ENCODE measurements around the gene CCDC82.

The CCDC82 gene

DNA sequence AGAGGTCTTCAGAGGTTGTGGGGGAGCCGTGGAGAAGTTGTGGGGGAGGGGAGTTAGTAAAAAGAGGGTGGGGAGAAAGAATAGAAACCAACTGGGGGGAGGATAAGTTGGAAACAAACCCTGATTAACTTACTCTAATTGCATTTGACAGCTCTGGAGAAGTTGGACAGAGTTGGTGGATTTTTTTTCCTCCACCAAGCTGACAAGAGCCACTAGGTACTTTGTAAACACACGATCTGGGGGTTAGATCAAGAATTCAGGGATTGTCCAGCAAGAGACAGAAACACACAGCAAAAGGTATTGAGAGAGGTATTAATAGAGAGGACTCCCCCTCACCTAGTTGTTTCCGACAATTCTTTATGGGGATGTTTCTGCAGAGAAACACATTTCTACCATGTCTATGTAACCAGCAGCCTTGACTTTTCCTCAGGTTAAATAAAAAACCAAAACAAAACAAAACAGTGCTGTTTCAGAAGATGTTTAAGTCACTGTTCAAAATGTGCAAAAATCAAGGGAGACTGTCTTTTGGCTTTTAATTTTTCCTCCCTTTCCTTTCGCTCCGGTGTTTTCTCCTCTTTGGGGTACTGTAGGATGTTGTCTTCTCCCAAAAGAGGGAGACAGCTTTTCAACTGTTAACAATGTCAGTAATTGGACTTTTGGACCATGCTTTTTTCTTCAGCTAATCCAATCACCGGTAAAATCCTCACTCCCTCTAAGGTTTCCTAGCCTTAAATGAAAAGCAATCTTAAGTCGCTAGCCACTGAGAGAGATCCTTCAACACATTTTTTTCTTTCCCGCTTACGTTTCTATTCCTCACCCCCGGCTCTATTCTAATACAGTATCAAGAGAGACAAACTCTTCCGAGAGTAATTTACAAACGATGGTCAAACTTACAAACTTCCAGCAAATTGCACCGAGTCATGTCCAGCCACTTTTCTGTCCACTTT, 47.4 kb downstream of the CCDC82 start:
- TF ChIP-seq, protein P1, sequence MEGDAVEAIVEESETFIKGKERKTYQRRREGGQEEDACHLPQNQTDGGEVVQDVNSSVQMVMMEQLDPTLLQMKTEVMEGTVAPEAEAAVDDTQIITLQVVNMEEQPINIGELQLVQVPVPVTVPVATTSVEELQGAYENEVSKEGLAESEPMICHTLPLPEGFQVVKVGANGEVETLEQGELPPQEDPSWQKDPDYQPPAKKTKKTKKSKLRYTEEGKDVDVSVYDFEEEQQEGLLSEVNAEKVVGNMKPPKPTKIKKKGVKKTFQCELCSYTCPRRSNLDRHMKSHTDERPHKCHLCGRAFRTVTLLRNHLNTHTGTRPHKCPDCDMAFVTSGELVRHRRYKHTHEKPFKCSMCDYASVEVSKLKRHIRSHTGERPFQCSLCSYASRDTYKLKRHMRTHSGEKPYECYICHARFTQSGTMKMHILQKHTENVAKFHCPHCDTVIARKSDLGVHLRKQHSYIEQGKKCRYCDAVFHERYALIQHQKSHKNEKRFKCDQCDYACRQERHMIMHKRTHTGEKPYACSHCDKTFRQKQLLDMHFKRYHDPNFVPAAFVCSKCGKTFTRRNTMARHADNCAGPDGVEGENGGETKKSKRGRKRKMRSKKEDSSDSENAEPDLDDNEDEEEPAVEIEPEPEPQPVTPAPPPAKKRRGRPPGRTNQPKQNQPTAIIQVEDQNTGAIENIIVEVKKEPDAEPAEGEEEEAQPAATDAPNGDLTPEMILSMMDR (IDR thresholded peaks at IDR 0.05; ENCODE audit: control insufficient read depth, extremely low read depth, insufficient read depth), result no peak
- no peak for DNase-seq (ENCODE audit: low read depth)
- peak overlapping the region; percentile 58 for H3K4me3 ChIP-seq (ENCODE audit: low read depth, low read length)

DNA sequence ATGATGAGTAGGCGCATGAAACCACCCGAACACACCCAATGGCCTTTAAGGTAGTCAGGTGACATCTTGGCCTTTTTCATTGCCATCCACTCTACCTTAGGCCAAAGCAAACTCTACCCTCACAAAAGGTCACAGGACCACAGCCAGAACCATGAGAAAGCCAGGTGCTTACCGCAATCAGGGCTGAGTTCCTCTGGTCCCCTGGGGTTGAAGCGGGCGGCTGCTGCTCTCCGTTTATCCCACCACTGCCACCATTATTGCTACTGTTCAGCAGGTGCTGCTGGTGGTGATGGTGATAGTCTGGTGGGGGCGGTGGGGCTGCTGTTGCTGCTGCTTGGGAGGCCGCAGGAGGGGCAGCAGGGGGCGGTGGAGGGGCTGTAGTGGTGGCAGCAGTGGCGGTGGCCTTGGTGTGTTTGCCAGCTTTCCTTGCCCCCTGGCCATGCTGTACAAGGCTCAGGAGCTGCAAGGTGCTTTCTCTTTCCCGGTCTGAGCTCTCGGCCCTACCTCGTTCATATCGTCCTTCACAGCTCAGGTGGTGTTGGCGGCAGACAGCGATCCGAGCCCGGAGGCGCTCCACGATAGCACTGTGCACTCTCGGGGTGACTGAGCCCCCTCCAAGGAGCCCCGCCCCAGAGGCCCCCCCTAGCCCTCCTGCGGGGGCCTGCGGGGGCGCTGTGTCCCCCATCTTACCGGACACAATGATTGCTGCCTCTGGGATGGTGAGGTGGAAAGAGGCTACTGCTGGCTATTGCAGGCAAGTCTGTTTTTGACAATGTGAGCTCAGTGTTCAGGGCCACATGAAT, 48.3 kb downstream of the CCDC82 start:
- no peak for DNase-seq (ENCODE audit: low read depth)
- TF ChIP-seq, protein P1 (IDR thresholded peaks at IDR 0.05; ENCODE audit: control insufficient read depth, extremely low read depth, insufficient read depth), result no peak
- no peak overlapping the region for H3K4me3 ChIP-seq (ENCODE audit: low read depth, low read length)

DNA sequence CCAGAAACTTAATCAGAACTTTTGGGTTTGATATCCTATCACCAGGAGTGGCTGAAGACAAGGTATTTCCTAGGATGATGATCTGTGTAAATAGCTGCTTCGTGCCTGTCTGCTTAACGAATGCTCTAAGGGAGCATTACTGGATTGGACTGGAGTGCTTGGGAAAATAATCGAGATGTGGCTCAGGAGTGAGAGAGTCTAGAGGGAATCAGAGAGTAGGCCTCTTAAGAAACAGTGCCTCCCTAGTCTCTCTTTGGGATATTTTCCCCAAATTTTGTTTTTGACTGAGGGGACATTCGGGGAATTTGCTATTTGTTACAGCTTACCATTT, 49.2 kb downstream of the CCDC82 start:
- no peak for DNase-seq (ENCODE audit: low read depth)
- TF ChIP-seq, protein P1 (IDR thresholded peaks at IDR 0.05; ENCODE audit: control insufficient read depth, extremely low read depth, insufficient read depth), result no peak
- no peak overlapping the region for H3K4me3 ChIP-seq (ENCODE audit: low read depth, low read length)

DNA sequence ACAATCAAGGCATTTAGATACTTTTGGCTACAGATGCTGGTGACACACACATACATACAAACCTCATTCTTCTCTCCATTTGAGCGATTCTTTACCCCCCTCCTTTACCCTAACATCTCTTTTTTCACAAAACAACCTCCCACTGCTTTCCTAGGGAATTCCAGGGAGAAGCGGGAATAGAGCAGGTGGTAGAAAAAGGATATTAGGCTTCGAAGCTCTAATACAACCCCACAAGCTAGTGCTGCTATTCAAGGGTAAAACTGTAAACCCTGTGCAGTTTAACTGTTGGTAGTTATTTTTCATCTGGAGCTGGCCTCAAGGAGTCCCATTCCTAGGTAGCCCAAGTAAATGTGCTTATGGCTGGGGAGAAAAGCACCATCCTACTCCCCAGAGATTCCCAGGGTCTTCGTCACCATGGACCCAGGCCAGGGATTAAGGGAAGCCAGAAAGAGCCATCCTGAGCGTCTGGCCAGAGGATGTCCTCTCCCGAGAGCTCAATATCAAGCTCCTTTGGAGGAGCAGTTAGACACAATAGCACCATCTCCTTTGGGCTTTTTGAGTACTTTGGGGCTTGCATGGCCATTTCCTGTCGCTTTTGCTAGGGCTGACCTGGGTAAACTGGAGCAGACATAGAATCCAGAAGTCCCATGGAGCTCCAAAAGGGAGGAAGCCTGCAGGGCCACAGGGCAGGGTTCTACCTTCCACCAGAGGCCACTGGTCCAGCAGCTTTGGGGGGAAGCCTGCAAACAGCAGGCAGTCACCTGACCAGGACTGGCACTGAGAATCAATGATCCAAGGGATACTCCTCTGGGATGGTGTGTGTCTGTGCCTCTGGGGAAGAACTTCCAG, 49.8 kb downstream of the CCDC82 start:
- no peak overlapping the region for H3K4me3 ChIP-seq (ENCODE audit: low read depth, low read length)
- no peak for DNase-seq (ENCODE audit: low read depth)
- TF ChIP-seq, protein P1 (IDR thresholded peaks at IDR 0.05; ENCODE audit: control insufficient read depth, extremely low read depth, insufficient read depth), result no peak

DNA sequence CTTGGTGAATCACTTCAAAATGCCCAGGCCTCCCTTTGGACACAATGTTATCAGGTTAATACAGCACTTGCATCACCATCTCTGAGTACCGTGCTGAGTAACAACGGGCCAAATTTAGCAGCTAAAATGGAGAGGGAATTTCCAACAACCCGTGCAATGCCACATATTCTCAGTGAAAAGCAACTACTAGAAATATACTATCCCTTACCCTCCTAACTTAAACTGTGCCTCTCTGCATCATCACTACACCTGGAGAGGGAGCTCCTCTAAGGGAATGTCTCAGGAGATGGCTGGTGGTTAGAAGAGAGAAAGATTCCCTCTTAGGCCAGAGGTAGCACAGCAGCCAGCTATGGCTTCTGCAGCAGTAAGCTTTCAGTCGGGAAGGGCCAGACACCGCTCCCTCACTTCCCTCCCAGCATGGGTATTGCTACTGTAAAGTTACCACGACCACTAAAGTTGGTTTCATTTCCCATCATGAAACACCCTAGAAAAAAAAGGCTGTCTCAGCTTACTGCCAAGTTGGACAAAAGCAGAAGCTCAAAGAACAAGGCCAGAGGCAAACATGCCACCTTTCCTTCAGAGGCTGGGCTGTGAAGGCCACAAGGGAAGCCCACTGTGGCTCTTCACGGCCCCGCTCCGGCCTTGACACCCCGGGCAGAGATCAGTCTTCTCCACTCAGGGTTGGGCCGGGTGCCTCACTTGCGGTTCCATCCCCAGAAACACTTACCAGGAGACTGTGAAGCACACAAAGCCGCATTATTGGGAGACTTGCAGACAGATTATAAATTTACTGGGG, 50.6 kb downstream of the CCDC82 start:
- TF ChIP-seq, protein P1 (IDR thresholded peaks at IDR 0.05; ENCODE audit: control insufficient read depth, extremely low read depth, insufficient read depth), result no peak

More for the DNA sequence above, 50.6 kb downstream of the CCDC82 start:
- DNase-seq (ENCODE audit: low read depth), result no peak
- H3K4me3 ChIP-seq (ENCODE audit: low read depth, low read length), result no peak overlapping the region

Measured in LNCaP clone FGC (cell line).